Activated CD8-positive, alpha-beta memory T cell treated with anti-CD3 and anti-CD28 coated beads for 36 hours (primary cell): Measurements from ENCODE around the gene ZNF101. TPM values are rescaled to one million over a fixed set of nuclear protein-coding genes. Genes with fewer than 3 reads are reported as not detected.
"Not testable (repeated sequence)": the region's sequence is repeated elsewhere in the genome, so short reads cannot be mapped to it uniquely, and the experiment has no call there.

Experiments
- CTCF ChIA-PET: fragments of 350-600 bp; sonication (Branson Sonifier 250); formaldehyde crosslinking; loops from one replicate; lab custom pipeline; 2021; ENCODE audit warnings: antibody characterized with exemption; lab: Charles Lee
- POLR2A ChIA-PET: fragments of 350-600 bp; sonication (Branson Sonifier 250); formaldehyde crosslinking; loops from one replicate; lab custom pipeline; 2021; ENCODE audit warnings: antibody characterized with exemption; lab: Charles Lee
- total RNA-seq, 2 experiments: library from RNA; stranded (reverse); gene quantifications; one replicate each; pipeline ENCODE4 v1.2.3, GENCODE V29; 2021

The ZNF101 gene
- total RNA-seq, 2 experiments from 2014 or later, result 63.9 to 65.7 TPM

- POLR2A ChIA-PET, result no interaction called here
- CTCF ChIA-PET, result interaction anchor here (1.4 kb wide), 1 partner anchor 10 kb away, joined by 6 read pairs; no protein-coding TSS in a partner anchor
Measured at GRCh38 chr19:19654441-19654840, 14.2 kb upstream of the ZNF101 start.

GRCh38 chr19:19655051-19655594 lies 13.5 kb upstream of the ZNF101 start:
- ChIA-PET CTCF (interaction anchor here (1.4 kb wide), 1 partner anchor 11 kb away, joined by 6 read pairs; no protein-coding TSS in a partner anchor), POLR2A (no interaction called here)

GRCh38 chr19:19655641-19656343 lies 12.8 kb upstream of the ZNF101 start:
- CTCF ChIA-PET, result interaction anchor here (1.4 kb wide), 1 partner anchor 12 kb away, joined by 6 read pairs; no protein-coding TSS in a partner anchor

GRCh38 chr19:19656451-19657396 lies 11.9 kb upstream of the ZNF101 start:
- POLR2A ChIA-PET, result no interaction called here

More at GRCh38 chr19:19655641-19656343, 12.8 kb upstream of the ZNF101 start:
- POLR2A ChIA-PET, result no interaction called here

GRCh38 chr19:19657397-19657783 lies 11.2 kb upstream of the ZNF101 start:
- CTCF ChIA-PET, result interaction anchor here (0.6 to 2.2 kb wide), 3 partner anchors 13 to 125 kb away, joined by 3 to 10 read pairs (median 5); no protein-coding TSS in a partner anchor
- POLR2A ChIA-PET, result no interaction called here

More at GRCh38 chr19:19656451-19657396, 11.9 kb upstream of the ZNF101 start:
- CTCF ChIA-PET, result interaction anchor here (0.6 to 2.2 kb wide), 3 partner anchors 13 to 125 kb away, joined by 3 to 10 read pairs (median 5); no protein-coding TSS in a partner anchor

GRCh38 chr19:19659646-19660245 lies 8.9 kb upstream of the ZNF101 start:
- CTCF ChIA-PET, result interaction anchor here (3.4 kb wide), 1 partner anchor 16 kb away, joined by 17 read pairs; the partner anchor contains the start of gene GMIP
- POLR2A ChIA-PET, result no interaction called here

- POLR2A ChIA-PET, result interaction anchor here (0.5 to 1.9 kb wide), 5 partner anchors 15 to 160 kb away, joined by 3 to 6 read pairs (median 5); partner anchors contain the start of genes NDUFA13, TSSK6, ZNF14 and ZNF506
- CTCF ChIA-PET, result interaction anchor here (1.0 to 3.4 kb wide), 7 partner anchors 8 to 129 kb away, joined by 3 to 17 read pairs (median 5); partner anchors contain the start of gene GMIP
Measured at GRCh38 chr19:19661141-19661674, 7.4 kb upstream of the ZNF101 start.

GRCh38 chr19:19661675-19662251 lies 6.9 kb upstream of the ZNF101 start:
- ChIA-PET CTCF (interaction anchor here (1.0 to 3.4 kb wide), 7 partner anchors 8 to 129 kb away, joined by 3 to 17 read pairs (median 5); partner anchors contain the start of gene GMIP), POLR2A (interaction anchor here (0.5 to 1.9 kb wide), 9 partner anchors 16 to 212 kb away, joined by 3 to 6 read pairs (median 3); partner anchors contain the start of genes NDUFA13, TSSK6, ZNF14 and ZNF506)

- CTCF ChIA-PET, result interaction anchor here (1.0 to 3.4 kb wide), 7 partner anchors 9 to 130 kb away, joined by 3 to 17 read pairs (median 5); partner anchors contain the start of gene GMIP
- POLR2A ChIA-PET, result interaction anchor here (0.6 to 1.9 kb wide), 7 partner anchors 16 to 212 kb away, joined by 3 to 6 read pairs (median 3); partner anchors contain the start of genes NDUFA13, TSSK6 and ZNF506
Measured at GRCh38 chr19:19662344-19662743, 6.3 kb upstream of the ZNF101 start.

- ChIA-PET POLR2A (interaction anchor here (0.6 to 1.9 kb wide), 5 partner anchors 17 to 211 kb away, joined by 3 to 6 read pairs (median 3); no protein-coding TSS in a partner anchor), CTCF (interaction anchor here (2.3 to 3.4 kb wide), 3 partner anchors 12 to 21 kb away, joined by 5 to 17 read pairs (median 12); partner anchors contain the start of gene GMIP)
Measured at GRCh38 chr19:19662871-19663255, 5.8 kb upstream of the ZNF101 start.

GRCh38 chr19:19663256-19664120 lies 5.2 kb upstream of the ZNF101 start, which contains the start of gene ATP13A1:
Gene ATP13A1 (minus strand): TSS chr19:19663676. CDS start chr19:19663666, 10 bp downstream.
- CTCF ChIA-PET, result interaction anchor here (0.6 to 3.4 kb wide), 5 partner anchors 13 to 117 kb away, joined by 3 to 17 read pairs (median 5); partner anchors contain the start of gene GMIP

GRCh38 chr19:19665420-19665948 lies 3.2 kb upstream of the ZNF101 start:
- POLR2A ChIA-PET, result not testable (repeated sequence)
- CTCF ChIA-PET, result interaction anchor here (0.7 to 1.0 kb wide), 3 partner anchors 63 to 211 kb away, joined by 3 to 4 read pairs (median 4); no protein-coding TSS in a partner anchor

More at GRCh38 chr19:19663256-19664120, 5.2 kb upstream of the ZNF101 start, which contains the start of gene ATP13A1:
- POLR2A ChIA-PET, result interaction anchor here (0.6 to 1.7 kb wide), 7 partner anchors 9 to 237 kb away, joined by 3 to 16 read pairs (median 5); partner anchors contain the start of genes ZNF506 and ZNF93

- CTCF ChIA-PET, result interaction anchor here (1.5 kb wide), 1 partner anchor 120 kb away, joined by 3 read pairs; no protein-coding TSS in a partner anchor
- POLR2A ChIA-PET, result interaction anchor here (0.7 to 2.2 kb wide), 4 partner anchors 72 to 230 kb away, joined by 3 to 14 read pairs (median 4); partner anchors contain the start of gene ZNF93
Measured at GRCh38 chr19:19670070-19670551, 1.5 kb downstream of the ZNF101 start.

GRCh38 chr19:19672816-19673215 lies 4.2 kb downstream of the ZNF101 start:
- ChIA-PET CTCF (interaction anchor here (0.7 kb wide), 1 partner anchor 14 kb away, joined by 3 read pairs; no protein-coding TSS in a partner anchor), POLR2A (interaction anchor here (0.7 kb wide), 3 partner anchors 9 to 16 kb away, joined by 4 to 5 read pairs (median 5); partner anchors contain the start of gene ATP13A1)

- ChIA-PET CTCF (no interaction called here), POLR2A (no interaction called here)
Measured at GRCh38 chr19:19674315-19674714, 5.7 kb downstream of the ZNF101 start.
